GM21381 (cell line): Measurements from ENCODE around the gene KIF18A.

Experiments used
- ATAC-seq: cut with Tn5 transposase; IDR thresholded peaks from one replicate; pipeline ENCODE4 v1.9.1; 2021; ENCODE audit warnings: mild to moderate bottlenecking, moderate library complexity; ENCODE audit not compliant: unreplicated experiment

KIF18A gene

DNA sequence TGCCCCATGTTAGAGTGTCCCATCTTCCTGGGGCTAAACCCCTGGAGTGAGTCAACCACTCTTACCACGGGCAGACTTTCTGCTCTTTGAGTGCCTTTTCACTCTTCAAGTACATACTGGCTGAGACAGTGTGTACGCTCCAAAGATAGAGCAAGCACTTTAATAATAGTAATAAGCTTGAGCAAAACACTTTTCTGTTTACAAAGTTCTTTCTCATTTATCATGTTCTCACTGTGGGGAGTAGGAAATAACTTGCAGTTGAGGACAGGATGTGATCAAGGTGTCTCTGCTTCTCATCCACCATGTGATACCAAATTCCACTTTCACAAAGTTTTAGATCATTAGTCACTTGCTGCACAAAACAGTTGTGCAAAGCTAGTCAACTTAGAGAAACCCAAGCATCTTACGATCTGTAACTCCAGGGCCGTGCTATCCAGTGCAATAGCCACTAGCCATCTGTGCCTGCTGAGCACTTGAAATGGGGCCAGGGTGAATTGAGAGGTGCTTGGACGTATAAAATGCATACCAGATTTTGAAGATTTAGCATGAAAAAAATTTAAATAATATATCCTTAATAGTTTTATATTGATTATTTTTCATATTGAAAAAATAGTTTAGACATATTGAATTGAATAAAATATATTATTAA is 135.3 kb downstream of the KIF18A start:
- no peak for ATAC-seq

GRCh38 chr11:27971171-27971570 is 136.8 kb downstream of the KIF18A start:
- ATAC-seq: no peak
